G401 (cell line): ENCODE results near the gene GPRC5A. TPM values are rescaled to one million over a fixed set of nuclear protein-coding genes. Genes with fewer than 3 reads are reported as not detected.
"Not testable (repeated sequence)": the region's sequence is repeated elsewhere in the genome, so short reads cannot be mapped to it uniquely, and the experiment has no call there.

Experiments used
- DNase-seq: peaks from one replicate; pipeline ENCODE4 v3.0.0-alpha.2; 2015; ENCODE audit warnings: low spot score
- in situ Hi-C: cut with HindIII; loops from 2 replicates; pipeline ENCODE4 v1.10.0; 2016; ENCODE audit warnings: low sequenced_read_pairs, mixed read lengths
- total RNA-seq: library from RNA; depleted of rRNA; stranded (reverse); fragments of >200 nt; shearing (Covaris generic); gene quantifications from 2 replicates; pipeline ENCODE4 v1.2.3, GENCODE V29; 2014; rRNA removed

GPRC5A gene, protein sequence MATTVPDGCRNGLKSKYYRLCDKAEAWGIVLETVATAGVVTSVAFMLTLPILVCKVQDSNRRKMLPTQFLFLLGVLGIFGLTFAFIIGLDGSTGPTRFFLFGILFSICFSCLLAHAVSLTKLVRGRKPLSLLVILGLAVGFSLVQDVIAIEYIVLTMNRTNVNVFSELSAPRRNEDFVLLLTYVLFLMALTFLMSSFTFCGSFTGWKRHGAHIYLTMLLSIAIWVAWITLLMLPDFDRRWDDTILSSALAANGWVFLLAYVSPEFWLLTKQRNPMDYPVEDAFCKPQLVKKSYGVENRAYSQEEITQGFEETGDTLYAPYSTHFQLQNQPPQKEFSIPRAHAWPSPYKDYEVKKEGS
- total RNA-seq, result 22.8 and 23.8 TPM in 2 replicates

DNA sequence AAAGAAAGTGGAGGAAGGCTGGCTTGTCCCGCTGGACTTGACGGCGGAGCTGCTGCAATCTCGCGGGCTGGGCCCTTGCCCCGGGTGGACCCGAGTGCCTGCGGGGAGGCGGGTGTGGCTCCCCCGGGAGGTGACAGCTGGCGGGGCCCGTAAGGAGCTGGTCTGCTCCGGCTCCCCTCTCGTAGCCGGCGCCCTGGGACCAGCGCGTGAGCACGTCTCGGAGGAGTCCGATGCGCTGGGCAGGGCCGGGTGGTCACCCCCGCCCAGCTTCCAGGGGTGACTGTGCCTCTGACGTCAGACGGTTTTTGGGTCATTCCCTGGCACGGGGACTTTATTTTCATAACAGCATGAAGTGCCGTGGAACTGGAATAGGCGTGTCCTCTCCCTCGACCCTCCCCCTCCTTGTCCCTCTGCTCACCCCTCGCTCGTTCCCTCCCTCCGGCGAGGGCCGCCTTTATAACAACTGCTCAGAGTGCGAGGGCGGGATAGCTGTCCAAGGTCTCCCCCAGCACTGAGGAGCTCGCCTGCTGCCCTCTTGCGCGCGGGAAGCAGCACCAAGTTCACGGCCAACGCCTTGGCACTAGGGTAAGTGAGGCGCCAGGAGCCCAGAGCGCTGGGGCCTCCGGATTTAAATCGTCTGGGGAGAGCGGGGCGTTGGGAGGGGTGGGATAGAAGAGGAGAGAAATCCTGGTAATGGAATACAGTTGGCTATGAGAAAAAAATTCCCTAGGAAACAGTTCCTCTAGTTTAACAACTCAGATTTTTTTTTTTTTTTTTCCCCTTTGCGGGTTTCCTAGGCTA is at the start of gene GPRC5A:
TSS of gene GPRC5A (plus strand) at position 483 of the 801 bp plus-strand sequence. CDS start 16,688 bp downstream, outside the sequence.
- in situ Hi-C loops, result no loop called here
- peak; percentile 29 for DNase-seq

DNA sequence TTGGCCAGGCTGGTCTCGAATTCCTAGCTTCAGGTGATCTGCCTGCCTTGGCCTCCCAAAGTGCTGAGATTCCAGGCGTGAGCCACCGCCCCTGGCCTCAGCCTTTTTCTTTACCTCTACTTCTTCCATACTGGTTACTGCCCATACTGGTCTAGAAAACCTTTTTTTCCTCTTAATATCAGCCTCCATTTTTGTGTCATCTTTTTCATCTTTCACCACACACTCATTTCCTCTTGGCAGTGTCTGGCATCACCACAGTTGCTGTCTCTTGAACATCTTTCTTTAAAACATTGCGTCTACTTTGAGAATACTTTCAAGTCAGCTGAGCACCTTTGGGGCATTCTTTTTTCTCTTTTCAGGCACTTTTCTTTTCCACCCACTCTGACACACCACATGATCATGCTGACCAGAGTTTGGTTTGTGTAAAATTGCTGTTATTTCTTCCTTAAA is 45.5 kb upstream of the GPRC5A start:
- in situ Hi-C loops, result no loop called here
- no peak for DNase-seq

- in situ Hi-C loops, DNase-seq: not testable (repeated sequence)
These were observed 44.6 kb upstream of the GPRC5A start for GRCh38 chr12:12846780-12847179.

GRCh38 chr12:12853435-12853834 is 37.9 kb upstream of the GPRC5A start:
- in situ Hi-C loops, result no loop called here
- DNase-seq, result no peak

DNA sequence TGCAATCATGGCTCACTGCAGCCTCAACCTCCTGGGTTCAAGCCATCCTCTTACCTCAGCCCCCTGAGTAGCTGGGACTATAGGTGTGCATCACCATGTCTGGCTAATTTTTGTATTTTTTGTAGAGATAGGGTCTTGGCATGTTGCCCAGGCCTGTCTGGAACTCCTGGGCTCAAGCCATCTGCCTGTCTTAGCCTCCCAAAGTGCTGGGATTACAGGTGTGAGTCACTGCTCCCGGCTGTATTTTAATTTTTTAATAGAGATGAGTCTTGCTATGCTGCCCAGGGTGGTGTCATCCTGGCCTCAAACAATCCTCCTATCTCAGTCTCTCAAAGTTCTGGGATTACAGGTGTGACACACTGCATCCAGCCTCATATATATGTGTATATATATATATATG is 31.7 kb upstream of the GPRC5A start:
- DNase-seq, result no peak
- in situ Hi-C loops, result no loop called here

GRCh38 chr12:12864243-12864642 is 27.1 kb upstream of the GPRC5A start:
- DNase-seq, result no peak
- in situ Hi-C loops, result no loop called here

- no peak for DNase-seq
- in situ Hi-C loops, result no loop called here
These were observed 22.7 kb upstream of the GPRC5A start for GRCh38 chr12:12868477-12869235.

DNA sequence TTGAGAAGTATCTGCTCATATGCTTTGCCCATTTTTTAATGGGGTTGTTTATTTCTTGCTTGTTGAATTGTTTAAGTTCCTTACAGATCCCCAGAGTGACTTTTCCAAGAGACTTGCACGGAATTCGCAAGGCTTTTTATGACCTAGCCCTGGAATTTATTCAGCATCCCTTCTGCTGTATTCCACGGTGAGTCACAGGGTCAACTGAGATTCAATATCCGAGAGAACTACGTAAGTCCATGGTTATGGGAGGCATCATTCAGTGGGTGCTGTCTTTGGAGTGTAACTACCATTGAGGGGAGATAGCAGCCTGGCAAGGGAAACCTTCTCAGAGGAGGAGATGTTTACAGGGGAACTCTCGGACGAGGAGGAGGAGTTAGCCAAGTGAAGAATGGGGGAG is 20.9 kb upstream of the GPRC5A start:
- in situ Hi-C loops, result no loop called here
- no peak for DNase-seq

DNA sequence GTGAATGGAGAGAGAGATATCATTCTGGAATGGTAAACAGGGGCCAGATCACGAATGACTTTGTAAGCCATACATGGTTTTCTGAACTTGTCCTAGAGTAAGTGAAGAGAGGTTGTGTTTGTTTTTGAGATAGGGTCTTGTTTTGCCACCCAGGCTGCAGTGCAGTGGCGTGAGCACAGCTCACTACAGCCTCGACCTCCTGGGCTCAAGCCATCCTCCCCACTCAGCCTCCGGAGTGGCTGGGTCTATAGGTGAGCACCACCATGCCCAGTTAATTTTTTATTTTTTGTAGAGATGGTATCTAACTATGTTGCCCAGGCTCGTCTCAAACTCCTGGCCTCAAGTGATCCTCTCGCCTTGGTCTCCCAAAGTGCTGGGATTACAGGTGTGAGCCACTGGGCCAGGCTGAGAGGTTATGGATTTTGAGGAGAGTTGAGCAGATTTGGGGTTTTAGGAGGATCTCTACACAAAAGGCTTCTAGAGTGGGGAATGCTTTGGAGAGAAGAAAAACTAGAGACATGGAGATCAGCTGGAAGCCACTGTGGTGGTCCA is 19.7 kb upstream of the GPRC5A start:
- DNase-seq, result no peak
- in situ Hi-C loops, result no loop called here

DNA sequence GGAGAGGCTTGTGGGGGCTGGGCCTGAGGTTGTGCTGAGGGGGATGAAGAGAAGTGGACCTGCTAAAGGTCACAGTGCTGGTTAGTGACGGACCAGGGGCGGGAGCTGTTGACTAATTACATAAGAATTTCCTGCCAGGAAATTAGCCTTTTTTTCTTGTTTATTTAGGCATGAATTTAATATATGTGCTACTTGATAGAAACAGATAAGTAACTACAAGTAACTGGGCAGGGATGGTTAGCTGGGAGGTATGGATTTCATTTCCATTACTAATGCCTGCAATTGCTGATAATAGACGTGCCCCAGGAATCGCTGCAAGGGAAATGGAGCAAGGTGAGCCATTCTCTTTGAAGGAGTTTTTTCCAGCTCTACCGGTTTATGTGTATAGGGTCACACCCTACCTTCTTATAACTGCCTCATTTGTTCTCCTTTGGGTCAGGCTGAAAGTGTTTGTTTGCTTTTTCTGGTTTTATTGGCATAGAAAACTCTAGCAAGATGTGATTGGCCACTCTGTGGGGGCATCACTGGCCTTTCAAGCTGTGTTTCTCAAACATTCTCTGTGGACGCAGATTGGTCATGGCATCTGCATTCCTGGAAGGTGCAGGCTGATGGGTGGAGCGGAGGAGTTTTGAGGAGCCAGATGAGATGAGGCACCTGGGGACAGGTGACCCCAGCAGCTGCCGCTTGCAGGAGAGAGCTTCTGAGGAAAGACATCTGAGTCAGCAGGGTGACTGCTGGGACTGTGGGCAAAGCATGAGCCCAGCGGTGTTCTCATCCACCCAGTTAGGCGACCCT is 19.0 kb upstream of the GPRC5A start:
- in situ Hi-C loops, result no loop called here
- DNase-seq, result peak; percentile 19

DNA sequence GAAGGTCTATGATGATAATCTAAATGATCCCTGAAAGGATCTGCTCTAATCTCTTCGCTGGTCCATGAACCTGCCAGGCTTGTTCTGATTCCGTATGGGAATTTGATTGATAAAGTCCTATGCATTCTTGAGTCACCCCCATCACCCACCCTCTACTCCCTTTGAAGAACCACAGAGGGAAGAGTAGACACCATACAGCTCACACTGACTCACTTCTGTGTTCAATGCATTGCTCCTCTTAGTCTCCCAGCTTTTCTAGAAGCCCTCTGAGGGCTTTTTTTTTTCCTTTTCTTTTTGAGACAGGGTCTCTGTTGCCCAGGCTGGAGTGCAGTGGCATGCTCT is 18.5 kb upstream of the GPRC5A start:
- no peak for DNase-seq
- in situ Hi-C loops, result no loop called here

DNA sequence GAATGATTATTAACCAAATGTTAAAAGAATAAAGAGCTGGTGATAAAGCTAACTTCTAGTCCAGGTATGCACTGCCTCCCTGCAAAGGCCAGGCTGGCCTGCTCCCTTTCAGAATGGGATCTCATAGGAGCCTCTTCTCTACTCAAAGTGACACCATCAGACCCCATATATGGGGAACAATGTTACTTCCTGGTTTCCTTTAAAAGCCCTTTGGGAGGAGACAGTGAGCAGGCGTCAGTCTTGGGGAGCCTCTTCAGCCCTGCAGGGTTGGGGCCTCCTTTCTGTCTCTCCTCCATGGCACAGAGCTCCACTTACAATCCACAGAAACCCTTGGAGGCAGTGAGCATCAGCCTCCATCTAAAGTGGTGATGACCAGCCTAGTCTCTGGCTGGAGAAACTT is 17.3 kb upstream of the GPRC5A start:
- in situ Hi-C loops, result no loop called here
- DNase-seq, result no peak

DNA sequence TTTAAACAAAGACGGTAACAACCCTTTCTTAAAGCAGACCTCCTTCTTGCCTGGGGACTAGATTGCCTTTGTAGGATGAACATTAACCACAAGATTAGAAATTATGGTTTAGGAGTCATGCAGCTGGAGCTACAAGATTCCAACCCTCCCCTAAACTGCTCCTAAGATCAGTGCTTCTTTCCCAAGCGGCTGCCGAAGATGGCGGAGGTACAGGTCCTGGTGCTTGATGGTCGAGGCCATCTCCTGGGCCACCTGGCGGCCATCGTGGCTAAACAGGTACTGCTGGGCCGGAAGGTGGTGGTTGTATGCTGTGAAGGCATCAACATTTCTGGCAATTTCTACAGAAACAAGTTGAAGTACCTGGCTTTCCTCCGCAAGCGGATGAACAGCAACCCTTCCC is 16.1 kb upstream of the GPRC5A start:
- DNase-seq, in situ Hi-C loops: not testable (repeated sequence)

GRCh38 chr12:12877153-12877768 is 14.1 kb upstream of the GPRC5A start:
- in situ Hi-C loops, result no loop called here
- DNase-seq, result no peak

DNA sequence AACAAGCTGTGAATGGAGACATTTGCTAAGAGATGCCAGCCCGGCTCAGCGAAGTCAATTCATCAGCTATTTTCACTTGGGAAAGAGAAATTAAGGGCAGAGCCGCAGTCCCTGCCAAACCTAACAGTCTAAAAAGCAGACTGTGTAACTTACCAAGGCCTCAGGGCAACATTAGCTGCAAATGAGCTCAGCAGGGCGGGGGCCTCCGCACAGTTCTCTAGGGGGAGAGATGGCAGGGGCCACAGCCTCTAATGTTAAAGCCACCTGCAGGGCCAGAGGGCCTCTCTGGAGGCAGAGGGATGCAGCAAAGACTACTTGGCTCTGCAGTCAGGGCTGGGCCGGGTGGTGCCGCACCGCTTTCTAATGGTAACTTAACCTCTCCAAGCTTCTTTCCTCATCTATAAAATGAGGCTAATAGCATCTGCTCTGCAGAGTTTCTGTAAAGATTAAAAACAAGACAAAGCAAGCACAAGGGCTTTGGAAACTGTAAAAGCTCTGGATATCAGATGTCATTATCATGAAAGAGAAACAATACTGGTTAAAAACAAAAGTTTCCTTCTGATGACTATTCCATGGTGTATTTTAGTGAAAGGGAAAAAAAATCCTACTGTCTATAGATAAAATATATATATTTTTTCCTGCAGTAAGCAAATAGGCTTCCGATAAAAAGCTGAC is 13.4 kb upstream of the GPRC5A start:
- DNase-seq, result no peak
- in situ Hi-C loops, result no loop called here

GRCh38 chr12:12880537-12880936 is 10.8 kb upstream of the GPRC5A start:
- DNase-seq, result no peak
- in situ Hi-C loops, result no loop called here

DNA sequence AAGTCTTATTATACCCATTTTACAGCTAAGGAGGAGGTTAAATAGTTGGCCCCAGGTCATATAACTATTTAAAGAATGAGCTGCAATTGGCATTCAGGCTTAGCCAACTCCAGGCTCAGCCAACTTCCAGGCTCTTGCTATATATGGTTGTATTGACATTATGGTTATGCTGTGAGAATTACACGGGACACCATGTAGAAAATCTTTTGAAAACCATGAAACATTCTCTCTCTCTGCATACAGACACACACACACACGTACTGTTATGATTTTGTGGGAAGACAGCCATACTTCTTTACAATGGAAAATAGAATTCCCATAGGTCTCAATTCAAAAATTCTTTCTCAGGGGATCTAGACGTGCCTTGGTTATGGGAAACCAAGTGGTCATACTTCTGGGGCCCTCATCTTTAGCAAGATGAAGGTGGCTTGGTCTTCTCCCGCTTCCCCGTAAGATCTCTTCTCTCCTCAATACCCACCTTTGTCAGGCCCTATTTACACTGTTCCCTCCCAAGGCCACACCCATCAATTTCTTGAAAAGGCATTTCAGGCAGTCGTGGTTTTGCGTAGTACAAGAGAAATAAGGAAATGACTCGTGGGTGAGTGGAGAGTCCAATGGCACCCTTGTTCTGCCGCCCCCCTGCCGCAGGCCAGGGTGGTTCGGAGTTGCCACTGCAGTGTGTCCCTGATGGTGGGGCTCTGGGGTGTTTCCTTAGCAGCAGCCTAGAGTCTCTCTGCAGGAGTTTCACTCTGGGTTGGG is 10.0 kb upstream of the GPRC5A start:
- no peak for DNase-seq

More for the DNA sequence above, 10.0 kb upstream of the GPRC5A start:
- in situ Hi-C loops, result no loop called here
